Progenitor cell of endocrine pancreas (in vitro differentiated cells): ENCODE results near the gene ASIC2. TPM values are rescaled to one million over a fixed set of nuclear protein-coding genes. Genes with fewer than 3 reads are reported as not detected.

Source experiments
- DNase-seq: peaks from one replicate; pipeline ENCODE4 v3.0.0; 2021; ENCODE audit warnings: low spot score; ENCODE audit not compliant: unreplicated experiment
- H3K27ac Mint-ChIP-seq: 2 replicates; pipeline ENCODE4 v1.8.0; 2021; ENCODE audit warnings: mild to moderate bottlenecking, moderate library complexity, mixed read lengths
- H3K27me3 Mint-ChIP-seq: 2 replicates; pipeline ENCODE4 v1.8.0; 2021; ENCODE audit warnings: mixed read lengths
- H3K36me3 Mint-ChIP-seq: 2 replicates; pipeline ENCODE4 v1.8.0; 2022; ENCODE audit warnings: mixed read lengths; ENCODE audit not compliant: insufficient read depth
- H3K4me1 Mint-ChIP-seq: 2 replicates; pipeline ENCODE4 v1.8.0; 2021; ENCODE audit warnings: low read depth, mixed read lengths
- H3K4me3 Mint-ChIP-seq: 2 replicates; pipeline ENCODE4 v1.8.0; 2021; ENCODE audit warnings: low read depth, mild to moderate bottlenecking, moderate library complexity, mixed read lengths
- H3K9me3 Mint-ChIP-seq: 2 replicates; pipeline ENCODE4 v1.8.0; 2021; ENCODE audit warnings: low read depth, mixed read lengths
- CTCF ChIP-seq: fragments of 200-600 bp; sonication (generic); IDR thresholded peaks from one replicate; pipeline ENCODE4 v1.5.0; 2021; ENCODE audit warnings: antibody characterized with exemption, mild to moderate bottlenecking; ENCODE audit not compliant: unreplicated experiment
- total RNA-seq: library from RNA; stranded (reverse); gene quantifications from 2 replicates; pipeline ENCODE4 v1.2.1, GENCODE V29; 2021

Gene ASIC2
- total RNA-seq, 1 donor from 2014 or later: 0.29 TPM

GRCh38 chr17:33106525-33107165 lies 186.4 kb downstream of the ASIC2 start:
- Mint-ChIP-seq H3K27me3 (peaks cover 9% of the 10 kb centered on the region), H3K4me1 (no peaks in the 10 kb centered on the region), H3K9me3 (peaks cover 5% of the 10 kb centered on the region), H3K4me3 (no peak overlapping the region), H3K27ac (no peak overlapping the region), H3K36me3 (no peaks in the 10 kb centered on the region)
- no peak for DNase-seq
- TF ChIP-seq CTCF: no peak

GRCh38 chr17:33105911-33106310 lies 187.2 kb downstream of the ASIC2 start:
- Mint-ChIP-seq H3K27me3 (peaks cover 4% of the 10 kb centered on the region), H3K4me1 (no peaks in the 10 kb centered on the region), H3K36me3 (no peaks in the 10 kb centered on the region), H3K4me3 (no peak overlapping the region), H3K27ac (no peak overlapping the region), H3K9me3 (peaks cover 5% of the 10 kb centered on the region)
- TF ChIP-seq CTCF: no peak
- DNase-seq: no peak

GRCh38 chr17:33099906-33100305 lies 193.2 kb downstream of the ASIC2 start:
- Mint-ChIP-seq H3K4me1 (no peaks in the 10 kb centered on the region), H3K27ac (no peak overlapping the region), H3K4me3 (no peak overlapping the region), H3K27me3 (peaks cover 4% of the 10 kb centered on the region), H3K9me3 (no peaks in the 10 kb centered on the region), H3K36me3 (no peaks in the 10 kb centered on the region)
- no peak for TF ChIP-seq CTCF
- DNase-seq: no peak

GRCh38 chr17:33099252-33099651 lies 193.8 kb downstream of the ASIC2 start:
- Mint-ChIP-seq H3K27me3 (peaks cover 6% of the 10 kb centered on the region), H3K4me1 (no peaks in the 10 kb centered on the region), H3K4me3 (no peak overlapping the region), H3K9me3 (no peaks in the 10 kb centered on the region), H3K27ac (peak overlapping the region; percentile 5), H3K36me3 (no peaks in the 10 kb centered on the region)
- no peak for DNase-seq
- no peak for TF ChIP-seq CTCF

GRCh38 chr17:33097411-33097810 lies 195.7 kb downstream of the ASIC2 start:
- H3K9me3 Mint-ChIP-seq: no peaks in the 10 kb centered on the region

More at GRCh38 chr17:33097411-33097810, 195.7 kb downstream of the ASIC2 start:
- no peak for DNase-seq
- no peaks in the 10 kb centered on the region for H3K4me1 Mint-ChIP-seq
- no peak for TF ChIP-seq CTCF
- H3K36me3 Mint-ChIP-seq: no peaks in the 10 kb centered on the region
- H3K27ac Mint-ChIP-seq: no peak overlapping the region
- no peak overlapping the region for H3K4me3 Mint-ChIP-seq
- peaks cover 13% of the 10 kb centered on the region for H3K27me3 Mint-ChIP-seq
